IPS-18a (cell line): ENCODE data around the gene ALPL.

Experiments used
- H3K27ac ChIP-seq: one replicate; pipeline ENCODE4 v1.5.1; 2013; ENCODE audit warnings: low read length
- H3K27me3 ChIP-seq: one replicate; pipeline ENCODE4 v1.6.1; 2013; ENCODE audit warnings: mild to moderate bottlenecking, low read length; ENCODE audit not compliant: control insufficient read depth, insufficient read depth
- H3K36me3 ChIP-seq: one replicate; pipeline ENCODE4 v1.6.1; 2013; ENCODE audit warnings: low read depth, low read length; ENCODE audit not compliant: control insufficient read depth
- H3K4me1 ChIP-seq: one replicate; pipeline ENCODE4 v1.6.1; 2013; ENCODE audit warnings: low read depth, low read length; ENCODE audit not compliant: control insufficient read depth
- H3K4me3 ChIP-seq: one replicate; pipeline ENCODE4 v1.5.1; 2013; ENCODE audit warnings: low read length
- H3K9ac ChIP-seq: one replicate; pipeline ENCODE4 v1.6.1; 2013; ENCODE audit warnings: mild to moderate bottlenecking, low read length, moderate library complexity
- H3K9me3 ChIP-seq: one replicate; pipeline ENCODE4 v1.6.1; 2013; ENCODE audit warnings: low read depth, low read length; ENCODE audit not compliant: control insufficient read depth

Gene ALPL

GRCh38 chr1:21567241-21568005, 58.2 kb downstream of the ALPL start:
- H3K27ac ChIP-seq: no peak overlapping the region
- H3K9me3 ChIP-seq: no peaks in the 10 kb centered on the region
- no peaks in the 10 kb centered on the region for H3K4me1 ChIP-seq
- no peak overlapping the region for H3K4me3 ChIP-seq
- no peaks in the 10 kb centered on the region for H3K27me3 ChIP-seq
- peaks cover 7% of the 10 kb centered on the region for H3K36me3 ChIP-seq
- no peak overlapping the region for H3K9ac ChIP-seq

DNA sequence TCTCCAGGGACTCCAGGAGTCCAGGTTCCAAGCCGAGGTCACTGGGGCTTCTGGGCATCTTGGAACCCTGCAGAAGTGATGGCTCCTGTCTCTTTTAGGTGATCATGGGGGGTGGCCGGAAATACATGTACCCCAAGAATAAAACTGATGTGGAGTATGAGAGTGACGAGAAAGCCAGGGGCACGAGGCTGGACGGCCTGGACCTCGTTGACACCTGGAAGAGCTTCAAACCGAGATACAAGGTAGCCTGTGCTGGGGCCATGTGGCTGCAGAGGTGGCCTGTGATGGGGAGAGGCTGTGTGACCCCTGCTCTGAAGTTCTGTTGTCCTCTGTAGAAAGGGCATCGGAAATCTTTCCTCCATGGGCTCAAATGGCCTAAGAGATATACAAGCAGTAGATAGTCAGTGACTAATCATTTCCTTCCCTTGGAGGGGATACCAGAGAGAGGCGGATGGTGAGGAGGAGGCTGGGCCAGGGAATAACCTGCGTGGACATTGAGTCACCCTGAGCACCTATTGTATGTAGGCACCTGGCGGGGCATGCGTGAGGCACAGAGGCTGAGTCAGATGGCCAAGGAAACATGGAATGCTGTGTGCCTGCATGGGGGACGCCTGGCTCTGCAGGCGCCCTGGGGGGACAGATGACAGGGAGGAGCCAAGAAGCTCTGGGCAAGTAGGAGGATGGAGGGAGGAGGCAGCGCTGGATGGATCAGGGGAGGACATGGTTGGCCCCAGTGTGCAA, 59.0 kb downstream of the ALPL start:
- peaks cover 7% of the 10 kb centered on the region for H3K36me3 ChIP-seq

GRCh38 chr1:21568809-21569385, 59.7 kb downstream of the ALPL start:
- Histone ChIP-seq H3K27me3 (no peaks in the 10 kb centered on the region), H3K4me3 (no peak overlapping the region), H3K9ac (no peak overlapping the region), H3K27ac (no peak overlapping the region), H3K4me1 (no peaks in the 10 kb centered on the region), H3K9me3 (no peaks in the 10 kb centered on the region), H3K36me3 (peaks cover 7% of the 10 kb centered on the region)

More for the DNA sequence above, 59.0 kb downstream of the ALPL start:
- no peak overlapping the region for H3K9ac ChIP-seq
- H3K9me3 ChIP-seq: no peaks in the 10 kb centered on the region
- no peak overlapping the region for H3K27ac ChIP-seq
- no peaks in the 10 kb centered on the region for H3K4me1 ChIP-seq
- no peak overlapping the region for H3K4me3 ChIP-seq
- H3K27me3 ChIP-seq: no peaks in the 10 kb centered on the region

DNA sequence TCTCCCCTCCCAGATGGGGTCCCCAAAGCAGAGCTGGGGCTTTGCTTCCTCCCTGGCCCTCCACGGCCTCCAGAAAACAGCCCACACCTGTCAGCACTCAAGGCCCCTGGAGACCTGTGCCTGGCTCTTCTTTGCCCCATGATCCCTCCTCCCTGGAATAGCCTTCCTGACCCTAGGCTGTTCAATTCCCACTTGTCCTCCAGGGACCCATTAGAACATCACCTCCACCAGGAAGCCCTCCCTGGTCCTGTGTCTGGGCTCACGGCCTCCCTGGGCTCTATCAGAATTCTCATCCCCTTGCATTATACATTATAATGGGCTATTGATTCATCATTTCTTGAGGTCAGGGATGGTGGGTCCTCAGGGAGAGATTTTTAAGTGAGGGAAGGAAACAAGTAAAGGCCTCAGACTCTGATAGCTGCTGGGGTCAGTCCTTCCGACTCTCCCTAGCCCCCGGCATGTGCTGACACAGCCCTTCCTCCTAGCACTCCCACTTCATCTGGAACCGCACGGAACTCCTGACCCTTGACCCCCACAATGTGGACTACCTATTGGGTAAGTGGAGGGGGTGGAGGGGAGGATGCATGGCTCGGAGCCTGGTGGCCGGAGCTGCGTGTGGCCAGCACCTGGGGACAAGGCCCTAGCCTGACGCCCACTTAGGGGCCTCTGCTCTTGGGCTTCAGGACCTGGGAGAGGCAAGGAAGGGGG, 60.8 kb downstream of the ALPL start:
- Histone ChIP-seq H3K4me3 (no peak overlapping the region), H3K27ac (no peak overlapping the region), H3K36me3 (no peaks in the 10 kb centered on the region), H3K9ac (no peak overlapping the region), H3K27me3 (no peaks in the 10 kb centered on the region), H3K4me1 (peaks cover 4% of the 10 kb centered on the region), H3K9me3 (no peaks in the 10 kb centered on the region)

DNA sequence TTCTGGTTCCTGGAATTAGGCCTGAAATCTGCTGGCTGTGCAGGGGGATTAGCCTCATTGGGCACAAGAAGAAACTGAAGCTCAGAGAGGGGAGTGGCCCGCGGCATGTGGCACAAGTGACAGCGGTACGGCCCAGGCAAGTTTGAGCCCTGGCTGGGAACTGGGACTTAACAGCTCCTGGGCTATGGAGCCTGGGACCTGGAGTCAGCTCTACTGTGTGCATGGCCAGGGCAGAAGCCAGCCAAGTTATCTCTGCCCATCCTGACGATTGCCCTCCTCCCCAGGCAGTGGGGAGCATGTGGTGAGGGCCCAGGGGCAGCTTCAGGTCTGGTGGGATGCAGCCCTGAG, 61.3 kb downstream of the ALPL start:
- Histone ChIP-seq H3K4me1 (peaks cover 4% of the 10 kb centered on the region), H3K27me3 (no peaks in the 10 kb centered on the region), H3K4me3 (no peak overlapping the region), H3K9ac (no peak overlapping the region), H3K9me3 (no peaks in the 10 kb centered on the region), H3K27ac (no peak overlapping the region), H3K36me3 (no peaks in the 10 kb centered on the region)

GRCh38 chr1:21570885-21571284, 61.7 kb downstream of the ALPL start:
- Histone ChIP-seq H3K27me3 (no peaks in the 10 kb centered on the region), H3K27ac (no peak overlapping the region), H3K9ac (no peak overlapping the region), H3K36me3 (no peaks in the 10 kb centered on the region), H3K4me3 (no peak overlapping the region), H3K9me3 (no peaks in the 10 kb centered on the region), H3K4me1 (peaks cover 4% of the 10 kb centered on the region)

DNA sequence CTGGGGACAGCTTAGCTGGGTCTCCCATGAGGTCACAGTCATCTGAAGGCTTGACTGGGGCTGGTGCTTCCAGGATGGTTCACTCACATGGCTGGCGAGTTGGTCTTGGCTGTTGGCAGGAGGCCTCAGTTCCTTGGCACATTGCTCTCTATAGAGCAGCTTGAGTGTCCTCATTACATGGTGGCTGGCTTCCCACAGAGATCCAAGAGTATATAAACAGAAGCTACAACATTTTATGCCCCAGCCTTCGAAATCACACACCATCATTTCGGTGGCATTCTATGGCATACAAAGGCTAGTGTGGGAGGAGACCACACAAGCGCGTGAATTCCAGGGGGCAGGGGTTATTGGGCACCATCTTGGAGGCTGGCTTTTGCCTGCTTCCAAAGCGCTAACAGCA, 63.0 kb downstream of the ALPL start:
- H3K9ac ChIP-seq: no peak overlapping the region
- no peak overlapping the region for H3K27ac ChIP-seq
- no peaks in the 10 kb centered on the region for H3K36me3 ChIP-seq
- no peaks in the 10 kb centered on the region for H3K27me3 ChIP-seq
- H3K4me3 ChIP-seq: no peak overlapping the region
- H3K9me3 ChIP-seq: no peaks in the 10 kb centered on the region
- H3K4me1 ChIP-seq: peaks cover 4% of the 10 kb centered on the region

DNA sequence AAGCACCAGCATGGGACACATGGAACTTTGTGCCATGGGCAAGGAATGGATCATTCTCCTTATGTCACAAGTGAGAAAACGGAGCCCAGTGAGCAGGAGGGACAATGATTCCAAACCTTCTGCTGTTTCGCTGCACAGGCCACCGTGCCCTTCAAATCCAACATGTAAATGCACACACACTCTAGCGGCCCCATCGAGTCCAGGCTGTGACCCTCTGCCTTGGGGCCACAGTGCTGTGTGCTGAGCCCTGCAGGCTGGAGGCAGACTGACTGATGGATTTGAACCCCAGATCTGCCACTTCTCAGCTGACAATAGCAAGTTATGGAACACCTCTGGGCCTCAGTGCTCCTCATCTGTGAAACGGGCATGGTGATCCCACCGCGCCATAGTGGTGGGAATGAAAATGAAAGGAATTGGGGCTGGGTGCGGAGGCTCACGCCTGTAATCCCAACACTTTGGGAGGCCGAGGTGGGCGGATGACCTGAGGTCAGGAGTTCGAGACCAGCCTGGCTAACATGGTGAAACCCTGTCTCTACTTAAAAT, 63.6 kb downstream of the ALPL start:
- Histone ChIP-seq H3K36me3 (no peaks in the 10 kb centered on the region), H3K27me3 (no peaks in the 10 kb centered on the region), H3K4me3 (no peak overlapping the region), H3K4me1 (peaks cover 4% of the 10 kb centered on the region), H3K27ac (no peak overlapping the region), H3K9me3 (no peaks in the 10 kb centered on the region), H3K9ac (no peak overlapping the region)

- Histone ChIP-seq H3K9me3 (no peaks in the 10 kb centered on the region), H3K4me3 (no peak overlapping the region), H3K4me1 (peaks cover 4% of the 10 kb centered on the region), H3K9ac (no peak overlapping the region), H3K36me3 (no peaks in the 10 kb centered on the region), H3K27ac (no peak overlapping the region), H3K27me3 (no peaks in the 10 kb centered on the region)
Observed at GRCh38 chr1:21573475-21573874, 64.3 kb downstream of the ALPL start.

DNA sequence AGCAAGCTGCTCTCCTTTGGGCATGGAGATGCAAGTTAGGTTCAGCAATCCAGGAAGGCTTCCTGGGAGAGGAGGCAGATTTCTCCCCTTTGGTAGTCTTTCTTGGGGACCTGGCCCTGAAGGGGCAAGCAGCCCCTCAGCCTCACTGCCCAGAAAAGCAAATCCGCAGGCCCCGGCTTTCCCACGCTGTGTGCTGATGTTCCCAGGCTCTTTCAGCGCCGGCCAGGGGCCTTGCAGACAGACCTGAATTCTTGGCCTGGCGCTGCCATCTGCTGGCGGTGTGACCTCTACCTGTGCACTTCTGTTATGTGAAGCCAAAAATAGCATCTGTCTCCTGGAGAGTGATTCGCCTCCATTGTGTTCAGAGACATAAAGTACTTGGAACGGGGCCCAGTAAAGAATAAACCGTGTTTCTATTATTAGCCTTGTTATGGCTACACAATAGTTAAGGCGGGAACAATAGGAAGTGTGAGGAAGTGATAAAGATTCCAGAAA, 64.8 kb downstream of the ALPL start:
- Histone ChIP-seq H3K9ac (no peak overlapping the region), H3K36me3 (no peaks in the 10 kb centered on the region), H3K27me3 (no peaks in the 10 kb centered on the region), H3K9me3 (no peaks in the 10 kb centered on the region), H3K4me1 (peaks cover 4% of the 10 kb centered on the region), H3K4me3 (no peak overlapping the region), H3K27ac (no peak overlapping the region)

DNA sequence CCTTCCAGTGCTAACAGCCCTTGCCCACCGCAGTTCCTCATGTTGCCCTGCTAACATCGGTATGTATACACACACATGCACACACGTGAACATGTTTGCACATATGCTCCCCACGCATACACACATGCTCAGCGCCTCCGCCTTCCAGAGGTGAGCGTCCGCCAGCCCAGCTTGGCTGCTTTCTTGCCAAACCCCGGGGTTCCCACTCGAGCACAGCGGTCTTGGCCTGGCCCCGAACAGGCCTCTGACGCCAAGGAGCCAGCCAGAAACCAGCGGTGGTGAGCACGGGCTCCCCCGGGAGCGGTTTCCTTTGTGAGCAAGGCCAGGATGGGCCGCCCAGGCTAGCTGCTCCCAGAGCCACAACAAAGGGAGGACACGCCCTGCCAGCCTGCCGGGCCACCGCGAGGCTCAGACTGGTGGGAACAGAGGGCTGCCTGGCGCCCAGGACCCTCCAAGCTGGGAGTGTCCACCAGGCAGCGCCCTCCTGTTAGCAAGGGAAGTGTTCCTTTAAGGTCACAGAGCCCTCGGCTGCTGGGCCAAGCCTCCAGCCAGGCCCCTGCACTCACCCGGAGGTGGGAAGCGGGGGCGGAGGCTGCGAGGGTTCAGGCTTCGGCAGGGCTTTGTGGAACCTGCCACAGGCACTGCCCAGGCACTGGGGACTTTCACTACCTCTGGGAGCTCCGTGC, 65.4 kb downstream of the ALPL start:
- no peaks in the 10 kb centered on the region for H3K9me3 ChIP-seq
- no peak overlapping the region for H3K27ac ChIP-seq
- peaks cover 4% of the 10 kb centered on the region for H3K4me1 ChIP-seq
- no peak overlapping the region for H3K9ac ChIP-seq
- no peak overlapping the region for H3K4me3 ChIP-seq
- no peaks in the 10 kb centered on the region for H3K27me3 ChIP-seq
- H3K36me3 ChIP-seq: no peaks in the 10 kb centered on the region
